HepG2 (cell line): ENCODE results near the gene CKS2. TPM values are rescaled to one million over a fixed set of nuclear protein-coding genes. Genes with fewer than 3 reads are reported as not detected.

Source experiments
- ARNTL ChIP-seq: sonication (generic); formaldehyde crosslinking; IDR thresholded peaks from 2 replicates; pipeline ENCODE4 v1.4.0; 2020; ENCODE audit warnings: mild to moderate bottlenecking, missing genetic modification reagents
- CC2D1A ChIP-seq: sonication (generic); formaldehyde crosslinking; IDR thresholded peaks from 2 replicates; pipeline ENCODE4 v1.8.1; 2023; ENCODE audit warnings: mild to moderate bottlenecking, missing genetic modification reagents
- REPIN1 ChIP-seq: sonication (generic); formaldehyde crosslinking; IDR thresholded peaks from 2 replicates; pipeline ENCODE4 v1.8.0; 2022; ENCODE audit warnings: missing genetic modification reagents, low read depth, mild to moderate bottlenecking, borderline replicate concordance
- ZBTB7B ChIP-seq: sonication (generic); formaldehyde crosslinking; IDR thresholded peaks from 2 replicates; pipeline ENCODE4 v1.4.0; 2020; ENCODE audit warnings: missing genetic modification reagents
- ZFP1 ChIP-seq: IDR thresholded peaks from 2 replicates; pipeline ENCODE4 v1.6.1; 2016
- ZFP82 ChIP-seq: sonication (generic); formaldehyde crosslinking; IDR thresholded peaks from 2 replicates; pipeline ENCODE4 v1.5.1; 2020; ENCODE audit warnings: mild to moderate bottlenecking, missing genetic modification reagents, borderline replicate concordance
- ZKSCAN8 ChIP-seq: IDR thresholded peaks from 2 replicates; pipeline ENCODE4 v1.6.1; 2016; ENCODE audit warnings: borderline replicate concordance, missing genetic modification reagents, missing compliant biosample characterization
- ZNF274 ChIP-seq: sonication (generic); formaldehyde crosslinking; IDR thresholded peaks from 2 replicates; pipeline ENCODE4 v1.5.1; 2020; ENCODE audit warnings: mild to moderate bottlenecking, missing genetic modification reagents
- ZNF549 ChIP-seq: sonication (generic); formaldehyde crosslinking; IDR thresholded peaks from 2 replicates; pipeline ENCODE4 v1.5.0; 2020; ENCODE audit warnings: missing genetic modification reagents
- ZNF558 ChIP-seq: sonication (generic); formaldehyde crosslinking; IDR thresholded peaks from 2 replicates; pipeline ENCODE4 v1.9.0; 2022; ENCODE audit warnings: mild to moderate bottlenecking, missing genetic modification reagents, borderline replicate concordance
- polyA plus RNA-seq, 8 experiments: library from polyadenylated mRNA; depleted of rRNA in 3 of 8; stranded (reverse) in 7 of 8; unstranded in 1 of 8; fragments of >200 nt; fragmentation: Illumina TruSeq in 4 of 8; extraction: Trizol in 4 of 8; gene quantifications; 2 replicates each; pipeline versions ENCODE4 v1.2.1 to v1.2.3, GENCODE V29; 2011 to 2016; ENCODE audit warnings: low read depth in 4 of 8, missing spikeins in 1 of 8, mixed read lengths in 1 of 8; ENCODE audit not compliant: insufficient read depth in 1 of 8
- total RNA-seq, 5 experiments: library from RNA; depleted of rRNA; stranded (reverse); fragments of >200 nt; fragmentation: Illumina TruSeq; extraction: Trizol; gene quantifications; 2 replicates each; pipeline ENCODE4 v1.2.3, GENCODE V29; 2016; ENCODE audit warnings: low read depth in 1 of 5
- TF ChIP-seq, protein P1 (sequence below): sonication (generic); formaldehyde crosslinking; IDR thresholded peaks from 2 replicates; pipeline ENCODE4 v1.8.1; 2022; ENCODE audit warnings: mild to moderate bottlenecking, missing genetic modification reagents
- TF ChIP-seq, protein P2 (sequence below): sonication (generic); formaldehyde crosslinking; IDR thresholded peaks from 2 replicates; pipeline ENCODE4 v1.5.1; 2020; ENCODE audit warnings: missing genetic modification reagents, mild to moderate bottlenecking, borderline replicate concordance
- TF ChIP-seq, protein P3 (sequence below): sonication (generic); formaldehyde crosslinking; IDR thresholded peaks from 2 replicates; pipeline ENCODE4 v1.5.1; 2020; ENCODE audit warnings: missing genetic modification reagents, mild to moderate bottlenecking, borderline replicate concordance
- TF ChIP-seq, protein P4 (sequence below): sonication (generic); formaldehyde crosslinking; IDR thresholded peaks from 2 replicates; pipeline ENCODE4 v1.4.0; 2020; ENCODE audit warnings: missing genetic modification reagents, borderline replicate concordance
- TF ChIP-seq, protein P5 (sequence below): sonication (generic); formaldehyde crosslinking; IDR thresholded peaks from 2 replicates; pipeline ENCODE4 v1.4.0; 2020; ENCODE audit warnings: missing genetic modification reagents, borderline replicate concordance

The CKS2 gene
- total and polyA plus RNA-seq, 2 of the 13 experiments (the other 11 are each of a cell fraction or from before 2014, with no cell fraction given), result 251 to 317 TPM

DNA sequence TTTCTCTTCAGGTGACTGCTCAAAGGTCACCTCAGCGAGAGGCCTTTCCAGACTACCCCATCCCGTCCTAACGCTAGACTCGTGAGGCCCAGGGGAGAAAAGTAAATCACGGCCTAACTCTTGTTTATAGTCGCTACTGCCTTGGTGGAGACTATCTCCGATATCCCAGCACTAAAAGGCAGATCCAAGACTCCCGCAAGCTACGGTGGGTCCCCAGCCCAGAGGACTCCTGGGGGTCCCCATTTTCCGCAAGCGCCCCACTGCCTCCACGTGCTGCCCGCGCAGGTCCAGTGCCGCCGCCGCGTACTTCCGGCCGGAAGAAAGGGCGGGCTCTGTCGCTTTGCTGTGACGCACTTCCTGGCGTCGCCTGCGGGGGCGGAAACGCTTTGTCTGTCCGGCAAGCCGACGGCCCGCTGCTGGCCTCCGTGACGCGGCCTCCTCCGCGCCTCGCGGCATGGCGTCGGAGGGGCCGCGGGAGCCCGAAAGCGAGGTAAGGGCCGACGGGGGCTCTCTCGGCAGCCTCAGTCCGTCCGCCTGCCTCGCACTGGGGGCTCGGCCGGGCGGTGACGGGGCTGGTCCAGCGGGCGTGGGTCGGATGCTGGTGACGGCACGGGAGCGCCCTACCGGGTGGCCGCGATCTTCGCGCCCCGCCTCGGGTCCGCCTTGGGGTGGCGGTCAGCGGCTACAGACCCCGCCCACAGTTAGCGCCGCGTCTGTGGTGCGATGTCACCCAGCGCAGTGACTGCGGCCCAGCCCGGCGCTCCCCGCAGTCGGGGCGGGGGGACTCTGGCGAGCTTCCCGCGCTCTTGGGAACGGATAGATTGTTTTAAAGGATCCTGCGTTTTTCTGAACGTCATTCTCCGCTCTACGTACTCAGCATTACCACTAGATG is 7.4 kb downstream of the CKS2 start, which contains the start of gene SECISBP2 (continued):
- TF ChIP-seq ARNTL, result peak; percentile 84; the same call in 1 of the 2 replicates
- TF ChIP-seq, protein P1, sequence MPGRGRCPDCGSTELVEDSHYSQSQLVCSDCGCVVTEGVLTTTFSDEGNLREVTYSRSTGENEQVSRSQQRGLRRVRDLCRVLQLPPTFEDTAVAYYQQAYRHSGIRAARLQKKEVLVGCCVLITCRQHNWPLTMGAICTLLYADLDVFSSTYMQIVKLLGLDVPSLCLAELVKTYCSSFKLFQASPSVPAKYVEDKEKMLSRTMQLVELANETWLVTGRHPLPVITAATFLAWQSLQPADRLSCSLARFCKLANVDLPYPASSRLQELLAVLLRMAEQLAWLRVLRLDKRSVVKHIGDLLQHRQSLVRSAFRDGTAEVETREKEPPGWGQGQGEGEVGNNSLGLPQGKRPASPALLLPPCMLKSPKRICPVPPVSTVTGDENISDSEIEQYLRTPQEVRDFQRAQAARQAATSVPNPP (CRISPR knock-in tag), result peak; percentile 83
- TF ChIP-seq, protein P2, sequence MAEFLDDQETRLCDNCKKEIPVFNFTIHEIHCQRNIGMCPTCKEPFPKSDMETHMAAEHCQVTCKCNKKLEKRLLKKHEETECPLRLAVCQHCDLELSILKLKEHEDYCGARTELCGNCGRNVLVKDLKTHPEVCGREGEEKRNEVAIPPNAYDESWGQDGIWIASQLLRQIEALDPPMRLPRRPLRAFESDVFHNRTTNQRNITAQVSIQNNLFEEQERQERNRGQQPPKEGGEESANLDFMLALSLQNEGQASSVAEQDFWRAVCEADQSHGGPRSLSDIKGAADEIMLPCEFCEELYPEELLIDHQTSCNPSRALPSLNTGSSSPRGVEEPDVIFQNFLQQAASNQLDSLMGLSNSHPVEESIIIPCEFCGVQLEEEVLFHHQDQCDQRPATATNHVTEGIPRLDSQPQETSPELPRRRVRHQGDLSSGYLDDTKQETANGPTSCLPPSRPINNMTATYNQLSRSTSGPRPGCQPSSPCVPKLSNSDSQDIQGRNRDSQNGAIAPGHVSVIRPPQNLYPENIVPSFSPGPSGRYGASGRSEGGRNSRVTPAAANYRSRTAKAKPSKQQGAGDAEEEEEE (CRISPR knock-in tag), result 0 out of 2 replicates have a peak, but pooled peaks have one; percentile 58
- TF ChIP-seq, protein P3, sequence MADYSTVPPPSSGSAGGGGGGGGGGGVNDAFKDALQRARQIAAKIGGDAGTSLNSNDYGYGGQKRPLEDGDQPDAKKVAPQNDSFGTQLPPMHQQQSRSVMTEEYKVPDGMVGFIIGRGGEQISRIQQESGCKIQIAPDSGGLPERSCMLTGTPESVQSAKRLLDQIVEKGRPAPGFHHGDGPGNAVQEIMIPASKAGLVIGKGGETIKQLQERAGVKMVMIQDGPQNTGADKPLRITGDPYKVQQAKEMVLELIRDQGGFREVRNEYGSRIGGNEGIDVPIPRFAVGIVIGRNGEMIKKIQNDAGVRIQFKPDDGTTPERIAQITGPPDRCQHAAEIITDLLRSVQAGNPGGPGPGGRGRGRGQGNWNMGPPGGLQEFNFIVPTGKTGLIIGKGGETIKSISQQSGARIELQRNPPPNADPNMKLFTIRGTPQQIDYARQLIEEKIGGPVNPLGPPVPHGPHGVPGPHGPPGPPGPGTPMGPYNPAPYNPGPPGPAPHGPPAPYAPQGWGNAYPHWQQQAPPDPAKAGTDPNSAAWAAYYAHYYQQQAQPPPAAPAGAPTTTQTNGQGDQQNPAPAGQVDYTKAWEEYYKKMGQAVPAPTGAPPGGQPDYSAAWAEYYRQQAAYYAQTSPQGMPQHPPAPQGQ (CRISPR knock-in tag), result peak; percentile 23; the same call in 1 of the 2 replicates
- TF ChIP-seq CC2D1A (CRISPR knock-in tag), result 0 out of 2 replicates have a peak, but pooled peaks have one; percentile 65
- peak; percentile 73 for TF ChIP-seq ZBTB7B
- 0 out of 2 replicates have a peak, but pooled peaks have one; percentile 40 for TF ChIP-seq ZFP1 (CRISPR knock-in tag)
- peak; percentile 41; the same call in 1 of the 2 replicates for TF ChIP-seq ZKSCAN8
- TF ChIP-seq, protein P4, sequence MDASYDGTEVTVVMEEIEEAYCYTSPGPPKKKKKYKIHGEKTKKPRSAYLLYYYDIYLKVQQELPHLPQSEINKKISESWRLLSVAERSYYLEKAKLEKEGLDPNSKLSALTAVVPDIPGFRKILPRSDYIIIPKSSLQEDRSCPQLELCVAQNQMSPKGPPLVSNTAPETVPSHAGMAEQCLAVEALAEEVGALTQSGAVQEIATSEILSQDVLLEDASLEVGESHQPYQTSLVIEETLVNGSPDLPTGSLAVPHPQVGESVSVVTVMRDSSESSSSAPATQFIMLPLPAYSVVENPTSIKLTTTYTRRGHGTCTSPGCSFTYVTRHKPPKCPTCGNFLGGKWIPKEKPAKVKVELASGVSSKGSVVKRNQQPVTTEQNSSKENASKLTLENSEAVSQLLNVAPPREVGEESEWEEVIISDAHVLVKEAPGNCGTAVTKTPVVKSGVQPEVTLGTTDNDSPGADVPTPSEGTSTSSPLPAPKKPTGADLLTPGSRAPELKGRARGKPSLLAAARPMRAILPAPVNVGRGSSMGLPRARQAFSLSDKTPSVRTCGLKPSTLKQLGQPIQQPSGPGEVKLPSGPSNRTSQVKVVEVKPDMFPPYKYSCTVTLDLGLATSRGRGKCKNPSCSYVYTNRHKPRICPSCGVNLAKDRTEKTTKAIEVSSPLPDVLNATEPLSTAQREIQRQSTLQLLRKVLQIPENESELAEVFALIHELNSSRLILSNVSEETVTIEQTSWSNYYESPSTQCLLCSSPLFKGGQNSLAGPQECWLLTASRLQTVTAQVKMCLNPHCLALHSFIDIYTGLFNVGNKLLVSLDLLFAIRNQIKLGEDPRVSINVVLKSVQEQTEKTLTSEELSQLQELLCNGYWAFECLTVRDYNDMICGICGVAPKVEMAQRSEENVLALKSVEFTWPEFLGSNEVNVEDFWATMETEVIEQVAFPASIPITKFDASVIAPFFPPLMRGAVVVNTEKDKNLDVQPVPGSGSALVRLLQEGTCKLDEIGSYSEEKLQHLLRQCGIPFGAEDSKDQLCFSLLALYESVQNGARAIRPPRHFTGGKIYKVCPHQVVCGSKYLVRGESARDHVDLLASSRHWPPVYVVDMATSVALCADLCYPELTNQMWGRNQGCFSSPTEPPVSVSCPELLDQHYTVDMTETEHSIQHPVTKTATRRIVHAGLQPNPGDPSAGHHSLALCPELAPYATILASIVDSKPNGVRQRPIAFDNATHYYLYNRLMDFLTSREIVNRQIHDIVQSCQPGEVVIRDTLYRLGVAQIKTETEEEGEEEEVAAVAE, result no peak; the same call in 1 of the 2 replicates
- TF ChIP-seq ZNF549, result 0 out of 2 replicates have a peak, but pooled peaks have one; percentile 69
- TF ChIP-seq ZFP82 (CRISPR knock-in tag), result peak; percentile 84; the same call in 1 of the 2 replicates
- TF ChIP-seq, protein P5, sequence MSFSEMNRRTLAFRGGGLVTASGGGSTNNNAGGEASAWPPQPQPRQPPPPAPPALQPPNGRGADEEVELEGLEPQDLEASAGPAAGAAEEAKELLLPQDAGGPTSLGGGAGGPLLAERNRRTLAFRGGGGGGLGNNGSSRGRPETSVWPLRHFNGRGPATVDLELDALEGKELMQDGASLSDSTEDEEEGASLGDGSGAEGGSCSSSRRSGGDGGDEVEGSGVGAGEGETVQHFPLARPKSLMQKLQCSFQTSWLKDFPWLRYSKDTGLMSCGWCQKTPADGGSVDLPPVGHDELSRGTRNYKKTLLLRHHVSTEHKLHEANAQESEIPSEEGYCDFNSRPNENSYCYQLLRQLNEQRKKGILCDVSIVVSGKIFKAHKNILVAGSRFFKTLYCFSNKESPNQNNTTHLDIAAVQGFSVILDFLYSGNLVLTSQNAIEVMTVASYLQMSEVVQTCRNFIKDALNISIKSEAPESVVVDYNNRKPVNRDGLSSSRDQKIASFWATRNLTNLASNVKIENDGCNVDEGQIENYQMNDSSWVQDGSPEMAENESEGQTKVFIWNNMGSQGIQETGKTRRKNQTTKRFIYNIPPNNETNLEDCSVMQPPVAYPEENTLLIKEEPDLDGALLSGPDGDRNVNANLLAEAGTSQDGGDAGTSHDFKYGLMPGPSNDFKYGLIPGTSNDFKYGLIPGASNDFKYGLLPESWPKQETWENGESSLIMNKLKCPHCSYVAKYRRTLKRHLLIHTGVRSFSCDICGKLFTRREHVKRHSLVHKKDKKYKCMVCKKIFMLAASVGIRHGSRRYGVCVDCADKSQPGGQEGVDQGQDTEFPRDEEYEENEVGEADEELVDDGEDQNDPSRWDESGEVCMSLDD, result peak; percentile 98
- peak; percentile 98 for TF ChIP-seq ZNF558 (CRISPR knock-in tag)
- peak; percentile 96 for TF ChIP-seq REPIN1 (CRISPR knock-in tag)
- peak; percentile 91 for TF ChIP-seq ZNF274 (CRISPR knock-in tag)
